ENCODE measurements around the gene PRRX1. TPM values are rescaled to one million over a fixed set of nuclear protein-coding genes. Genes with fewer than 3 reads are reported as not detected.

PRRX1 gene
- total RNA-seq, 3 donors from 2014 or later, result 2.1 to 4.4 (median 3.9) TPM

GRCh38 chr1:170714163-170714562, 50.2 kb downstream of the PRRX1 start:
- intact Hi-C loops (cut with DNase I, micrococcal nuclease), result no loop called here
- no peak for DNase-seq

GRCh38 chr1:170714938-170715337, 51.0 kb downstream of the PRRX1 start:
- intact Hi-C loops (cut with DNase I, micrococcal nuclease), result no loop called here
- Histone ChIP-seq H3K36me3 (ENCODE audit: low read depth) (no peaks in the 10 kb centered on the region), H3K9me3 (no peaks in the 10 kb centered on the region), H3K4me1 (ENCODE audit: low read depth) (no peaks in the 10 kb centered on the region), H3K4me3 (no peak overlapping the region)
- no peak for DNase-seq
- no peak for TF ChIP-seq CTCF (IDR thresholded peaks at IDR 0.05)
- no peak for ATAC-seq

More at GRCh38 chr1:170714163-170714562, 50.2 kb downstream of the PRRX1 start:
- Histone ChIP-seq H3K4me1 (ENCODE audit: low read depth) (no peaks in the 10 kb centered on the region), H3K4me3 (no peak overlapping the region), H3K36me3 (ENCODE audit: low read depth) (no peaks in the 10 kb centered on the region), H3K9me3 (no peaks in the 10 kb centered on the region)
- ATAC-seq, result no peak
- TF ChIP-seq CTCF (IDR thresholded peaks at IDR 0.05), result no peak

GRCh38 chr1:170716835-170717429, 53.0 kb downstream of the PRRX1 start:
- TF ChIP-seq CTCF (IDR thresholded peaks at IDR 0.05), result no peak
- intact Hi-C loops (cut with DNase I, micrococcal nuclease), result no loop called here
- Histone ChIP-seq H3K4me3 (no peak overlapping the region), H3K4me1 (ENCODE audit: low read depth) (no peaks in the 10 kb centered on the region), H3K36me3 (ENCODE audit: low read depth) (no peaks in the 10 kb centered on the region), H3K9me3 (no peaks in the 10 kb centered on the region)
- no peak for ATAC-seq
- DNase-seq, result no peak

- no peak for TF ChIP-seq CTCF (IDR thresholded peaks at IDR 0.05)
- no peaks in the 10 kb centered on the region for H3K36me3 ChIP-seq (ENCODE audit: low read depth)
- H3K4me3 ChIP-seq, result no peak overlapping the region
- ATAC-seq, result no peak
- no peak for DNase-seq
- intact Hi-C loops (cut with DNase I, micrococcal nuclease), result no loop called here
- H3K4me1 ChIP-seq (ENCODE audit: low read depth), result no peaks in the 10 kb centered on the region
- H3K9me3 ChIP-seq, result no peaks in the 10 kb centered on the region
Measured at GRCh38 chr1:170720661-170721060, 56.7 kb downstream of the PRRX1 start.

GRCh38 chr1:170721621-170722020, 57.7 kb downstream of the PRRX1 start:
- no peak for DNase-seq
- H3K9me3 ChIP-seq, result no peaks in the 10 kb centered on the region
- no peak overlapping the region for H3K4me3 ChIP-seq
- TF ChIP-seq CTCF (IDR thresholded peaks at IDR 0.05), result no peak
- intact Hi-C loops (cut with DNase I, micrococcal nuclease), result no loop called here
- H3K36me3 ChIP-seq (ENCODE audit: low read depth), result no peaks in the 10 kb centered on the region
- no peaks in the 10 kb centered on the region for H3K4me1 ChIP-seq (ENCODE audit: low read depth)
- no peak for ATAC-seq

- TF ChIP-seq CTCF (IDR thresholded peaks at IDR 0.05), result no peak
- DNase-seq (no peak), ATAC-seq (no peak)
- H3K9me3 ChIP-seq, result no peaks in the 10 kb centered on the region
- H3K4me1 ChIP-seq (ENCODE audit: low read depth), result no peaks in the 10 kb centered on the region
- no peaks in the 10 kb centered on the region for H3K36me3 ChIP-seq (ENCODE audit: low read depth)
- no peak overlapping the region for H3K4me3 ChIP-seq
- intact Hi-C loops (cut with DNase I, micrococcal nuclease), result no loop called here
Measured at GRCh38 chr1:170723518-170723917, 59.6 kb downstream of the PRRX1 start.

Measured in mucosa of descending colon (tissue), 3 donors.